Gastroesophageal sphincter (tissue), 4 donors: ENCODE data around the gene KCNH2. TPM values are rescaled to one million over a fixed set of nuclear protein-coding genes. Genes with fewer than 3 reads are reported as not detected.

Experiments
- ATAC-seq: fragments of 150-250 bp; one replicate; pipeline ENCODE4 v1.9.1; 2016; ENCODE audit warnings: mild to moderate bottlenecking, moderate library complexity
- H3K27ac ChIP-seq, 4 donors: fragments of 200-600 bp; sonication (generic) in 3 of 4; 1 replicate in 3 of 4; 2 replicates in 1 of 4; pipeline ENCODE4 v1.5.1; 2016 to 2019
- H3K27me3 ChIP-seq: fragments of 200-600 bp; sonication (generic); one replicate; pipeline ENCODE4 v1.5.1; 2019
- H3K36me3 ChIP-seq, 2 donors: fragments of 200-600 bp; sonication (generic); one replicate each; pipeline ENCODE4 v1.5.1; 2019; ENCODE audit warnings: control low read depth in 1 of 2
- H3K4me1 ChIP-seq, 3 donors: fragments of 200-600 bp; sonication (generic); 1 replicate in 2 of 3; 2 replicates in 1 of 3; pipeline ENCODE4 v1.5.1; 2016 to 2019; ENCODE audit warnings: control low read depth in 2 of 3
- H3K4me3 ChIP-seq, 2 donors: fragments of 200-600 bp; sonication (generic); one replicate each; pipeline ENCODE4 v1.5.1; 2019; ENCODE audit warnings: mild to moderate bottlenecking in 1 of 2, moderate library complexity in 1 of 2
- H3K9me3 ChIP-seq, 3 donors: fragments of 200-600 bp; sonication (generic); one replicate each; pipeline ENCODE4 v1.5.1; 2017 to 2019; ENCODE audit warnings: control low read depth in 2 of 3
- EP300 ChIP-seq: sonication (generic); formaldehyde crosslinking; IDR thresholded peaks from one replicate; pipeline ENCODE4 v1.6.1; 2017; ENCODE audit warnings: antibody characterized with exemption, mild to moderate bottlenecking
- POLR2A ChIP-seq, 2 donors: fragments of 450-650 bp; IDR thresholded peaks; one replicate each; pipeline ENCODE4 v1.6.1; 2017; ENCODE audit warnings: antibody characterized with exemption in 2 of 2, mild to moderate bottlenecking in 2 of 2, moderate library complexity in 1 of 2
- POLR2AphosphoS5 ChIP-seq: sonication (generic); formaldehyde crosslinking; IDR thresholded peaks from one replicate; pipeline ENCODE4 v1.6.1; 2017; ENCODE audit warnings: antibody characterized with exemption
- WGBS, 2 donors: methylation state at CpG; one replicate each; pipeline ENCODE4 v1.1.5; 2018; ENCODE audit warnings: low coverage in 1 of 2; 5-methylcytosine and 5-hydroxymethylcytosine counted together
- total RNA-seq, 4 donors: library from RNA; depleted of rRNA; stranded (reverse); fragments of >200 nt; gene quantifications; one replicate each; pipeline ENCODE4 v1.1.0, GENCODE V29; 2016
- TF ChIP-seq, protein P1 (sequence below), 4 experiments: fragments of 200-600 bp in 2 of 4; fragments of 450-650 bp in 2 of 4; sonication (generic) in 1 of 4; IDR thresholded peaks; one replicate each; pipeline ENCODE4 v1.5.1; 2017 to 2019; ENCODE audit warnings: antibody characterized with exemption in 4 of 4, mild to moderate bottlenecking in 2 of 4, moderate library complexity in 2 of 4

The KCNH2 gene
- total RNA-seq, 4 donors from 2014 or later, result 26.6 to 63.8 (median 36.3) TPM

DNA sequence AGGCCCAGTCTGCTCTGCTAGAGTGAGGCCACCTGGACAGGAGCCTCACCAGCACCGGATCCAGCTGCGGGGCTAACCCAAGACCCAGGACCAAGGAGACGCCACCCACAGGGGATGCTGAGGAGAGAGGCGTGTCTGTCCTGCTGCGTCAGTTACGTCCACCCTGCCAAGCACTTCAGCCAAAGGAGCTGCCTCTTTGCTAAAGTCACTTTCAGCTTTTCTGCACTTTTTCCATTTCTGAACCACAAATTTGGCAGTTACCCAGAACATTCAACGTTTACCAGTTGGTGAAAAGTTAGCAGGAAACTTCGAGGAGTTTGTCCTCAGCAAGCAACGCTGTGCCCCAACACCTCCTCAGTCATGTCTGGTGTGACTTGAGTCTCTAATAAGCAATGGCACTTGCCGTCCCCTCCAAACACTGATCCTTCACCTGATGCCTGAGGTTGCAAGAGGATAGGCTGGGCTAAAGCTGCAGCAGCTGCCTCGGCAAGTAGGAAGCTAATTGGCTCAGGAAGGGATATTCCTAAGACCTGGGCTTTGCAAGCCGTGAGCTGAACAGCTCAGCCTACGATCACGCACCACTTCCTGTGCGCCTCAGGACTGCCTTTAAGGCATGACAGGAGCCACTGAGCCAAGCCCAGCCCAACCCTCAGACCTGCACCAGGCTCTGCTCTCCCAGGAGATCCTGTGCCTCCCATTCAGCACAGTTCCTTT lies 40.1 kb downstream of the KCNH2 start:
- 7 to 8% methylated on average over 6 to 7 of the region's 15 CpGs for WGBS, 2 donors
- TF ChIP-seq POLR2A (IDR thresholded peaks at IDR 0.05), result no peak
- TF ChIP-seq, protein P1, sequence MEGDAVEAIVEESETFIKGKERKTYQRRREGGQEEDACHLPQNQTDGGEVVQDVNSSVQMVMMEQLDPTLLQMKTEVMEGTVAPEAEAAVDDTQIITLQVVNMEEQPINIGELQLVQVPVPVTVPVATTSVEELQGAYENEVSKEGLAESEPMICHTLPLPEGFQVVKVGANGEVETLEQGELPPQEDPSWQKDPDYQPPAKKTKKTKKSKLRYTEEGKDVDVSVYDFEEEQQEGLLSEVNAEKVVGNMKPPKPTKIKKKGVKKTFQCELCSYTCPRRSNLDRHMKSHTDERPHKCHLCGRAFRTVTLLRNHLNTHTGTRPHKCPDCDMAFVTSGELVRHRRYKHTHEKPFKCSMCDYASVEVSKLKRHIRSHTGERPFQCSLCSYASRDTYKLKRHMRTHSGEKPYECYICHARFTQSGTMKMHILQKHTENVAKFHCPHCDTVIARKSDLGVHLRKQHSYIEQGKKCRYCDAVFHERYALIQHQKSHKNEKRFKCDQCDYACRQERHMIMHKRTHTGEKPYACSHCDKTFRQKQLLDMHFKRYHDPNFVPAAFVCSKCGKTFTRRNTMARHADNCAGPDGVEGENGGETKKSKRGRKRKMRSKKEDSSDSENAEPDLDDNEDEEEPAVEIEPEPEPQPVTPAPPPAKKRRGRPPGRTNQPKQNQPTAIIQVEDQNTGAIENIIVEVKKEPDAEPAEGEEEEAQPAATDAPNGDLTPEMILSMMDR (IDR thresholded peaks at IDR 0.05), result no peak
- no peak for TF ChIP-seq EP300
- no peak for TF ChIP-seq POLR2AphosphoS5
- H3K27ac ChIP-seq, result peak overlapping the region in 1 of 4 donors; percentile 6
- H3K4me3 ChIP-seq, result no peak overlapping the region
- no peaks in the 10 kb centered on the region for H3K9me3 ChIP-seq
- H3K36me3 ChIP-seq, result no peaks in the 10 kb centered on the region
- no peak for ATAC-seq
- H3K4me1 ChIP-seq, result peaks cover 0 to 30% (median 18%) of the 10 kb centered on the region in 3 donors
- H3K27me3 ChIP-seq, result no peaks in the 10 kb centered on the region

DNA sequence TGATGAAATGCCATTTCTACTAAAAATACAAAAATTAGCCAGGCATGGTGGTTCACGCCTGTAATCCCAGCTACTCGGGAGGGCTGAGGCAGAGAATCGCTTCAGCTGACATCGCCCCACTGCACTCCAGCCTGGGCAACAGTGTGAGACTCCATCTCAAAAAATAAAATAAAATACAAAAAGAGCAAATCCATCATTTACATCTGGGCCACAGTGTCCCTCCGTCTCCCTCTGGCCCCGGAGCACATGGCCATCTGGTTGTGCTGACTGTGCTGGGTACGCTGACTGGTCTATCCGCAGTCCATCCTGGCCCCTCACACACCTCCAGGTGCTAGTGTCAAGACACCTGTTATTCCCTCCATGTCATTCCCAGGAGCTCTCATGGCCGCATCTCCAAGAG lies 42.1 kb downstream of the KCNH2 start:
- TF ChIP-seq POLR2AphosphoS5 (no peak), POLR2A (IDR thresholded peaks at IDR 0.05) (no peak), EP300 (no peak)
- TF ChIP-seq, protein P1 (IDR thresholded peaks at IDR 0.05), result no peak

DNA sequence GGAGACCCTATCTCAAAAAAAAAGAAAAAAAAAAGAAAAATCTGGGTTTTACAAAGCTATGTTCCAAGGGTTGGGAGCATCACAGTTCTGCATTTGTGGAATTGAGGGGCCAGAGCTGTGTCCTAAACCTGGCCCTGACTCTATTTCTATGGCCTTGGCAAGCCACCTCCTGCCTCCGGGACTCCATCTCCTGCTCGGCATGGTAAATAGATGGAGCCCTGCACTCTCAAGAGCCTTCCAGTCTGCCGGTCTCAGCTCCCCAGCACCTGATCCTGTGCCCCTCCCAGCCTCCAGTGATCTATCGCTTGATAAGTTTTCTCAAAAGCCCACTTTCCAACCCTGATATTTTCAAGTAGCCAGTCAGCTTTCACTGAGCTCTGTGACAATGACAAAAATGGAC lies 43.0 kb downstream of the KCNH2 start:
- Histone ChIP-seq H3K4me1 (peaks cover 0 to 17% (median 11%) of the 10 kb centered on the region in 3 donors), H3K4me3 (no peak overlapping the region), H3K27ac (no peak overlapping the region), H3K9me3 (no peaks in the 10 kb centered on the region), H3K36me3 (no peaks in the 10 kb centered on the region), H3K27me3 (peaks cover 4% of the 10 kb centered on the region)
- WGBS, 2 donors, result 92 to 94% methylated on average over 2 of the region's 4 CpGs
- TF ChIP-seq POLR2AphosphoS5 (no peak), POLR2A (IDR thresholded peaks at IDR 0.05) (no peak), EP300 (no peak)
- TF ChIP-seq, protein P1 (IDR thresholded peaks at IDR 0.05), result no peak
- ATAC-seq, result no peak

More for the DNA sequence above, 42.1 kb downstream of the KCNH2 start:
- no peak overlapping the region for H3K4me3 ChIP-seq
- H3K9me3 ChIP-seq, result no peaks in the 10 kb centered on the region
- H3K36me3 ChIP-seq, result no peaks in the 10 kb centered on the region
- no peak overlapping the region for H3K27ac ChIP-seq
- 90 to 91% methylated on average over 8 of the region's 9 CpGs for WGBS, 2 donors
- no peak for ATAC-seq
- peaks cover 4% of the 10 kb centered on the region for H3K27me3 ChIP-seq
- H3K4me1 ChIP-seq, result peaks cover 0 to 17% (median 11%) of the 10 kb centered on the region in 3 donors

DNA sequence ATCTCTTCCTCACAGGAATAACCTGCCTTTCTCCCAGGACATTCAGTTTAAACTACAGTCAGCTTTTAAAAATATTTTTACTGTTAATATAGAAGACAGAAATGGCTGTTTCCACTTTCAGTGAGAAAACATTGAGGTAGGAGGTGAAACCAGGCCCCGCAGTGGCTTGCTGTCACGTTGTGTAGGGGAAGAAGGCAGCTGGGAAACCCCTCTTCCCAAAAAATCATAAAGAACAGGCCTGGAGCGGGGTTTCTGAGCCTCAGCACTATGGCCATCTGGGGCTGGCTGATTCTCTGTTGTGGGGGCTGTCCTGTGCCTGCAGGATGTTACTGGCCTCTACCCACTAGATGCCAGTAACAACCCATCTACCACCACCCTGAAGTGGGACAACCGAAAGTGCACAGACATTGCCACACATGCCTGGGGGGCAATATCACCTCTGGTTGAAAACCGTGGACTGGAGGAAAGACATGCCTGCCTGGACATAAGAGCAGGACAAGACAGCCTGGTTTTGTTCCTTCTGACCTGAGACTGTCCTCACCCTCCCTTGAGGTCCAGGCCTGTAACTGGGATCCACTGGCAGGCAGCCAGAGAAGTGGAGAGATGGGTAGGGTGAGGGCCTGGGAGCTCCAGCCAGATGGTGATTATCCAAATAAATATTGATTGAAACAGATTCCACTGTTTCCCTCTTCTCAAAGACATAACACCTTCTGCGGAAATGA lies 43.9 kb downstream of the KCNH2 start:
- peaks cover 0 to 17% (median 11%) of the 10 kb centered on the region in 3 donors for H3K4me1 ChIP-seq
- H3K36me3 ChIP-seq, result no peaks in the 10 kb centered on the region
- H3K27me3 ChIP-seq, result peaks cover 4% of the 10 kb centered on the region
- no peak for ATAC-seq
- H3K4me3 ChIP-seq, result no peak overlapping the region
- no peak for TF ChIP-seq POLR2A (IDR thresholded peaks at IDR 0.05)
- no peak for TF ChIP-seq POLR2AphosphoS5
- TF ChIP-seq EP300, result no peak
- TF ChIP-seq, protein P1 (IDR thresholded peaks at IDR 0.05), result no peak
- 84 to 100% methylated on average over 1 to 4 of the region's 6 CpGs for WGBS, 2 donors
- no peak overlapping the region for H3K27ac ChIP-seq
- no peaks in the 10 kb centered on the region for H3K9me3 ChIP-seq
